Transverse colon (tissue), 4 donors: Measurements from ENCODE around the gene LRP1. TPM values are rescaled to one million over a fixed set of nuclear protein-coding genes. Genes with fewer than 3 reads are reported as not detected.

ENCODE experiments used
- DNase-seq: peaks from one replicate; pipeline ENCODE4 v3.0.0-alpha.2; 2019
- H3K27ac ChIP-seq, 4 donors: fragments of 200-600 bp; sonication (generic); 2 replicates each; pipeline ENCODE4 v1.5.1; 2016 to 2018; ENCODE audit warnings: inconsistent platforms in 4 of 4
- H3K27me3 ChIP-seq: fragments of 200-600 bp; sonication (generic); 2 replicates; pipeline ENCODE4 v1.5.1; 2017; ENCODE audit warnings: inconsistent platforms
- H3K36me3 ChIP-seq, 4 donors: fragments of 200-600 bp; sonication (generic); 2 replicates each; pipeline ENCODE4 v1.5.1; 2017 to 2019; ENCODE audit warnings: inconsistent platforms in 4 of 4
- H3K4me1 ChIP-seq, 4 donors: fragments of 200-600 bp; sonication (generic); 2 replicates each; pipeline ENCODE4 v1.5.1; 2017 to 2020; ENCODE audit warnings: inconsistent platforms in 4 of 4
- H3K4me3 ChIP-seq, 4 donors: fragments of 200-600 bp; sonication (generic); 1 replicate in 1 of 4; 2 replicates in 3 of 4; pipeline versions ENCODE4 v1.5.1 to v1.6.1; 2017 to 2019; ENCODE audit warnings: inconsistent platforms in 4 of 4
- H3K9me3 ChIP-seq, 2 donors: fragments of 200-600 bp; sonication (generic); 2 replicates each; pipeline ENCODE4 v1.5.1; 2017 to 2019; ENCODE audit warnings: inconsistent platforms in 2 of 2
- CTCF ChIP-seq, 5 experiments: fragments of 200-600 bp in 3 of 5; fragments of 450-650 bp in 2 of 5; sonication (generic) in 3 of 5; IDR thresholded peaks; 1 replicate in 2 of 5; 2 replicates in 3 of 5; pipeline ENCODE4 v1.5.1; 2016 to 2017; ENCODE audit warnings: antibody characterized with exemption in 5 of 5, inconsistent platforms in 3 of 5, mild to moderate bottlenecking in 2 of 5, moderate library complexity in 1 of 5
- EP300 ChIP-seq: sonication (generic); formaldehyde crosslinking; IDR thresholded peaks from one replicate; pipeline ENCODE4 v1.6.1; 2017; ENCODE audit warnings: antibody characterized with exemption, low read depth
- POLR2A ChIP-seq: fragments of 450-650 bp; IDR thresholded peaks from one replicate; pipeline ENCODE4 v1.6.1; 2016; ENCODE audit warnings: antibody characterized with exemption, mild to moderate bottlenecking, moderate library complexity
- POLR2AphosphoS5 ChIP-seq, 3 donors: sonication (generic); formaldehyde crosslinking; IDR thresholded peaks; one replicate each; pipeline ENCODE4 v1.6.1; 2016; ENCODE audit warnings: antibody characterized with exemption in 3 of 3
- WGBS, 2 donors: methylation state at CpG; one replicate each; pipeline ENCODE4 v1.1.5; 2018; ENCODE audit warnings: low coverage in 1 of 2; 5-methylcytosine and 5-hydroxymethylcytosine counted together
- in situ Hi-C, 4 donors: fragments of 200-750 bp; cut with MboI; loops; one replicate each; pipeline versions ENCODE4 v1.15.0 to v1.15.1; 2017; ENCODE audit warnings: low sequenced_read_pairs in 3 of 4, low pct_ligation_motif_present in 1 of 4, low pct_unique_long_range_greater_than_20kb in 1 of 4
- intact Hi-C: fragments of 100-400 bp; cut with DNase I; formaldehyde crosslinking; loops from one replicate; pipeline ENCODE4 v1.15.1; 2023; ENCODE audit warnings: low total_unique reads
- total RNA-seq, 4 donors: library from RNA; depleted of rRNA; stranded (reverse); fragments of >200 nt; gene quantifications; one replicate each; pipeline ENCODE4 v1.1.0, GENCODE V29; 2016

LRP1 gene
- total RNA-seq, 4 donors from 2014 or later: 94.3 to 248 (median 199) TPM

- Histone ChIP-seq H3K27ac (peak overlapping the region; percentile 22 to 99 (median 94)), H3K27me3 (no peaks in the 10 kb centered on the region), H3K9me3 (no peaks in the 10 kb centered on the region), H3K36me3 (peaks cover 0 to 8% (median 3%) of the 10 kb centered on the region in 4 donors), H3K4me1 (peaks cover 32 to 52% (median 34%) of the 10 kb centered on the region in 4 donors), H3K4me3 (no peak overlapping the region)
- 76 to 77% methylated on average over 5 to 6 of the region's 6 CpGs for WGBS, 2 donors
- no peak for DNase-seq
- intact Hi-C loops (no loop called here), in situ Hi-C loops (no loop called here)
- TF ChIP-seq POLR2A (no peak), POLR2AphosphoS5 (IDR thresholded peaks at IDR 0.05) (no peak), EP300 (no peak), CTCF (IDR thresholded peaks at IDR 0.05) (no peak)
Measured at GRCh38 chr12:57139796-57140649, 11.7 kb downstream of the LRP1 start.

GRCh38 chr12:57141249-57141648, 13.0 kb downstream of the LRP1 start:
- 85 to 100% methylated on average over 1 to 8 of the region's 8 CpGs for WGBS, 2 donors
- Histone ChIP-seq H3K36me3 (peaks cover 0 to 8% (median 3%) of the 10 kb centered on the region in 4 donors), H3K4me3 (no peak overlapping the region), H3K9me3 (no peaks in the 10 kb centered on the region), H3K27ac (peak overlapping the region in 2 of 4 donors; percentile 22 to 66), H3K4me1 (peaks cover 23 to 51% (median 31%) of the 10 kb centered on the region in 4 donors), H3K27me3 (no peaks in the 10 kb centered on the region)
- in situ Hi-C loops (no loop called here), intact Hi-C loops (no loop called here)
- TF ChIP-seq POLR2A: no peak
- TF ChIP-seq EP300: no peak
- TF ChIP-seq CTCF (IDR thresholded peaks at IDR 0.05): no peak
- TF ChIP-seq POLR2AphosphoS5 (IDR thresholded peaks at IDR 0.05): no peak
- peak; percentile 5 for DNase-seq

- no peaks in the 10 kb centered on the region for H3K27me3 ChIP-seq
- in situ Hi-C loops: no loop called here
- H3K9me3 ChIP-seq: no peaks in the 10 kb centered on the region
- H3K27ac ChIP-seq: peak overlapping the region; percentile 17 to 66 (median 35)
- no peak overlapping the region for H3K4me3 ChIP-seq
- 75 to 96% methylated on average over 4 to 9 of the region's 9 CpGs for WGBS, 2 donors
- intact Hi-C loops: no loop called here
- peaks cover 0 to 8% (median 3%) of the 10 kb centered on the region in 4 donors for H3K36me3 ChIP-seq
- peaks cover 30 to 52% (median 37%) of the 10 kb centered on the region in 4 donors for H3K4me1 ChIP-seq
- TF ChIP-seq CTCF (IDR thresholded peaks at IDR 0.05) (no peak), POLR2AphosphoS5 (IDR thresholded peaks at IDR 0.05) (no peak), POLR2A (no peak), EP300 (no peak)
- DNase-seq: no peak
Measured at GRCh38 chr12:57142121-57142520, 13.8 kb downstream of the LRP1 start.

- Histone ChIP-seq H3K4me3 (no peak overlapping the region), H3K4me1 (peaks cover 34 to 52% (median 38%) of the 10 kb centered on the region in 4 donors), H3K36me3 (peaks cover 0 to 8% (median 3%) of the 10 kb centered on the region in 4 donors), H3K27ac (peak overlapping the region; percentile 10 to 66 (median 14)), H3K27me3 (no peaks in the 10 kb centered on the region), H3K9me3 (no peaks in the 10 kb centered on the region)
- TF ChIP-seq CTCF (IDR thresholded peaks at IDR 0.05) (no peak), POLR2AphosphoS5 (IDR thresholded peaks at IDR 0.05) (no peak), EP300 (no peak), POLR2A (no peak)
- no peak for DNase-seq
- 71% methylated on average over 7 of the region's 7 CpGs; no CpG with 5 or more reads in 1 of the 2 donors for WGBS, 2 donors
- in situ Hi-C loops: no loop called here
- intact Hi-C loops: no loop called here
Measured at GRCh38 chr12:57142727-57143126, 14.4 kb downstream of the LRP1 start.
